KMS-11 (cell line): ENCODE data around the gene OR7C1.

Experiments used
- H2AFZ ChIP-seq: fragments of 200-600 bp; sonication (generic); 2 replicates; pipeline ENCODE4 v1.6.1; 2016; ENCODE audit warnings: antibody characterized with exemption, mixed run types, low read depth
- H3K27ac ChIP-seq: fragments of 200-600 bp; sonication (generic); 2 replicates; pipeline ENCODE4 v1.6.1; 2016; ENCODE audit warnings: mild to moderate bottlenecking, mixed run types
- H3K27me3 ChIP-seq: fragments of 200-600 bp; sonication (generic); 2 replicates; pipeline ENCODE4 v1.6.1; 2017; ENCODE audit warnings: mild to moderate bottlenecking, low read depth, mixed run types, moderate library complexity; ENCODE audit not compliant: insufficient read depth
- H3K36me3 ChIP-seq: fragments of 200-600 bp; sonication (generic); 2 replicates; pipeline ENCODE4 v1.6.1; 2017; ENCODE audit warnings: mild to moderate bottlenecking, mixed run types; ENCODE audit not compliant: insufficient read depth
- H3K4me1 ChIP-seq: fragments of 200-600 bp; sonication (generic); 2 replicates; pipeline ENCODE4 v1.6.1; 2016; ENCODE audit warnings: mild to moderate bottlenecking, low read depth, mixed run types; ENCODE audit not compliant: poor library complexity, severe bottlenecking
- H3K4me2 ChIP-seq: fragments of 200-600 bp; sonication (generic); 2 replicates; pipeline ENCODE4 v1.7.0; 2016; ENCODE audit warnings: mild to moderate bottlenecking, mixed run types
- H3K4me3 ChIP-seq: fragments of 200-600 bp; sonication (generic); IDR thresholded peaks from 2 replicates; pipeline ENCODE4 v1.6.1; 2017; ENCODE audit warnings: low read depth, low read length, mixed read lengths; ENCODE audit not compliant: insufficient read depth
- H3K79me2 ChIP-seq: fragments of 200-600 bp; sonication (generic); 2 replicates; pipeline ENCODE4 v1.6.1; 2016; ENCODE audit warnings: low read depth, mixed run types; ENCODE audit not compliant: insufficient read depth
- H3K9ac ChIP-seq: fragments of 200-600 bp; sonication (generic); 2 replicates; pipeline ENCODE4 v1.6.1; 2016; ENCODE audit warnings: mild to moderate bottlenecking, mixed run types
- H4K20me1 ChIP-seq: fragments of 200-600 bp; sonication (generic); 2 replicates; pipeline ENCODE4 v1.6.1; 2016; ENCODE audit warnings: mild to moderate bottlenecking, mixed run types; ENCODE audit not compliant: insufficient read depth
- CTCF ChIP-seq: fragments of 200-600 bp; sonication (generic); conservative IDR thresholded peaks from 2 replicates; pipeline ENCODE4 v1.6.1; 2017; ENCODE audit warnings: low read depth, mild to moderate bottlenecking, antibody characterized with exemption, low read length, moderate library complexity, mixed read lengths

OR7C1 gene

GRCh38 chr19:14772467-14772866 is 62.5 kb downstream of the OR7C1 start:
- no peak overlapping the region for H3K4me2 ChIP-seq

GRCh38 chr19:14770944-14771839 is 63.8 kb downstream of the OR7C1 start:
- Histone ChIP-seq H3K27ac (no peak overlapping the region), H3K9ac (no peak overlapping the region), H3K27me3 (no peaks in the 10 kb centered on the region; the same call in 1 of the 2 replicates), H2AFZ (no peak overlapping the region), H3K4me2 (no peak overlapping the region), H4K20me1 (no peaks in the 10 kb centered on the region), H3K79me2 (no peaks in the 10 kb centered on the region), H3K4me1 (no peaks in the 10 kb centered on the region), H3K36me3 (no peaks in the 10 kb centered on the region), H3K4me3 (no peak overlapping the region)
- TF ChIP-seq CTCF, result no peak

More at GRCh38 chr19:14772467-14772866, 62.5 kb downstream of the OR7C1 start:
- Histone ChIP-seq H2AFZ (no peak overlapping the region), H3K9ac (no peak overlapping the region), H3K27ac (no peak overlapping the region), H3K36me3 (no peaks in the 10 kb centered on the region), H4K20me1 (no peaks in the 10 kb centered on the region), H3K79me2 (no peaks in the 10 kb centered on the region), H3K4me1 (no peaks in the 10 kb centered on the region), H3K27me3 (no peaks in the 10 kb centered on the region; the same call in 1 of the 2 replicates), H3K4me3 (no peak overlapping the region)
- no peak for TF ChIP-seq CTCF

- no peak overlapping the region for H3K27ac ChIP-seq
Observed at GRCh38 chr19:14770136-14770535, 64.8 kb downstream of the OR7C1 start.

GRCh38 chr19:14769201-14769600 is 65.8 kb downstream of the OR7C1 start:
- no peak overlapping the region for H3K4me3 ChIP-seq
- no peak overlapping the region for H3K9ac ChIP-seq
- H3K27ac ChIP-seq, result no peak overlapping the region
- no peaks in the 10 kb centered on the region for H4K20me1 ChIP-seq
- H3K27me3 ChIP-seq, result no peaks in the 10 kb centered on the region; the same call in 1 of the 2 replicates
- H3K4me2 ChIP-seq, result no peak overlapping the region
- H3K4me1 ChIP-seq, result no peaks in the 10 kb centered on the region
- H3K36me3 ChIP-seq, result no peaks in the 10 kb centered on the region
- no peak for TF ChIP-seq CTCF
- H3K79me2 ChIP-seq, result no peaks in the 10 kb centered on the region
- H2AFZ ChIP-seq, result no peak overlapping the region

More at GRCh38 chr19:14770136-14770535, 64.8 kb downstream of the OR7C1 start:
- Histone ChIP-seq H2AFZ (no peak overlapping the region), H3K27me3 (no peaks in the 10 kb centered on the region; the same call in 1 of the 2 replicates), H3K9ac (no peak overlapping the region), H3K4me1 (no peaks in the 10 kb centered on the region), H3K36me3 (no peaks in the 10 kb centered on the region), H3K4me2 (no peak overlapping the region), H4K20me1 (no peaks in the 10 kb centered on the region), H3K4me3 (no peak overlapping the region), H3K79me2 (no peaks in the 10 kb centered on the region)
- TF ChIP-seq CTCF, result no peak
